SK-N-SH (cell line): Measurements from ENCODE around the gene LSR. TPM values are rescaled to one million over a fixed set of nuclear protein-coding genes. Genes with fewer than 3 reads are reported as not detected.

ENCODE experiments used
- CTCF ChIA-PET: fragments of 300-600, 350-600 bp; formaldehyde crosslinking; extraction: SDS; loops from one replicate; lab custom pipeline; 2021; lab: Yijun Ruan, JAX
- POLR2A ChIA-PET: fragments of 350-600 bp; sonication (Branson Sonifier 250); formaldehyde crosslinking; extraction: SDS; loops from one replicate; lab custom pipeline; 2020; ENCODE audit warnings: antibody characterized with exemption, inconsistent platforms; lab: Yijun Ruan, JAX
- DNase-seq: peaks from one replicate; pipeline ENCODE4 v3.0.0; 2012
- H2AFZ ChIP-seq: fragments of 200-600 bp; sonication (generic); 2 replicates; pipeline ENCODE4 v1.8.1; 2016; ENCODE audit warnings: antibody characterized with exemption, mild to moderate bottlenecking, low read depth
- H3F3A ChIP-seq: fragments of 200-600 bp; sonication (generic); replicated peaks from 2 replicates; pipeline ENCODE3; 2016; ENCODE audit warnings: antibody characterized with exemption, mild to moderate bottlenecking; ENCODE audit not compliant: insufficient read depth
- H3K27ac ChIP-seq, 2 experiments: fragments of 200-500 bp in 1 of 2; fragments of 200-600 bp in 1 of 2; sonication (Bioruptor generic) in 1 of 2; sonication (generic), shearing (Covaris generic) in 1 of 2; 2 replicates each; pipeline versions ENCODE4 v1.5.1 to v1.6.1; 2014 to 2016; ENCODE audit warnings: low read depth in 2 of 2, inconsistent platforms in 1 of 2, low read length in 1 of 2, mild to moderate bottlenecking in 1 of 2, mixed read lengths in 1 of 2
- H3K27me3 ChIP-seq: fragments of 200-600 bp; sonication (generic), shearing (Covaris generic); 2 replicates; pipeline ENCODE4 v1.6.1; 2016; ENCODE audit warnings: mixed run types; ENCODE audit not compliant: insufficient read depth
- H3K36me3 ChIP-seq, 2 experiments: fragments of 200-500 bp in 1 of 2; fragments of 200-600 bp in 1 of 2; sonication (Bioruptor generic) in 1 of 2; sonication (generic) in 1 of 2; replicated peaks in 1 of 2; 2 replicates each; pipeline versions ENCODE3 to v1.5.1; 2014 to 2016; ENCODE audit warnings: low read length in 1 of 2, mild to moderate bottlenecking in 1 of 2; ENCODE audit not compliant: insufficient read depth in 2 of 2, control insufficient read depth in 1 of 2
- H3K4me1 ChIP-seq, 2 experiments: fragments of 200-500 bp in 1 of 2; fragments of 200-600 bp in 1 of 2; sonication (Bioruptor generic) in 1 of 2; sonication (generic), shearing (Covaris generic) in 1 of 2; 2 replicates each; pipeline versions ENCODE4 v1.5.1 to v1.6.1; 2014 to 2016; ENCODE audit warnings: low read depth in 1 of 2, low read length in 1 of 2, mixed run types in 1 of 2; ENCODE audit not compliant: insufficient read depth in 2 of 2, control insufficient read depth in 1 of 2
- H3K4me2 ChIP-seq: fragments of 200-600 bp; sonication (generic), shearing (Covaris generic); 2 replicates; pipeline ENCODE4 v1.6.1; 2017; ENCODE audit warnings: mixed run types
- H3K4me3 ChIP-seq, 2 experiments: fragments of 200-500 bp in 1 of 2; fragments of 200-600 bp in 1 of 2; sonication (Bioruptor generic) in 1 of 2; sonication (generic), shearing (Covaris generic) in 1 of 2; 2 replicates each; pipeline versions ENCODE4 v1.5.1 to v1.8.1; 2014 to 2016; ENCODE audit warnings: low read depth in 2 of 2, inconsistent platforms in 1 of 2, low read length in 1 of 2, mild to moderate bottlenecking in 1 of 2, mixed read lengths in 1 of 2, moderate library complexity in 1 of 2
- H3K79me2 ChIP-seq: fragments of 200-600 bp; sonication (generic); 2 replicates; pipeline ENCODE4 v1.8.1; 2017; ENCODE audit warnings: mild to moderate bottlenecking; ENCODE audit not compliant: insufficient read depth
- H3K9ac ChIP-seq: fragments of 200-600 bp; sonication (generic); 2 replicates; pipeline ENCODE4 v1.6.1; 2017; ENCODE audit warnings: mixed run types
- H3K9me2 ChIP-seq: fragments of 200-600 bp; sonication (generic); 2 replicates; pipeline ENCODE4 v1.6.1; 2017; ENCODE audit warnings: mixed run types
- H3K9me3 ChIP-seq: fragments of 200-600 bp; sonication (generic); 2 replicates; pipeline ENCODE4 v1.6.1; 2017; ENCODE audit warnings: mixed run types, mild to moderate bottlenecking, moderate library complexity
- H4K20me1 ChIP-seq: fragments of 200-600 bp; sonication (generic); 2 replicates; pipeline ENCODE4 v1.6.1; 2017; ENCODE audit warnings: mild to moderate bottlenecking, mixed run types; ENCODE audit not compliant: insufficient read depth
- ELF1 ChIP-seq: IDR thresholded peaks from 2 replicates; pipeline ENCODE4 v1.4.0; 2012
- EZH2phosphoT487 ChIP-seq: fragments of 200-600 bp; sonication (generic); IDR thresholded peaks from 2 replicates; pipeline ENCODE4 v1.6.1; 2017; ENCODE audit warnings: low read depth, mixed run types, mild to moderate bottlenecking, antibody characterized with exemption, moderate library complexity, borderline replicate concordance
- FOXJ3 ChIP-seq: sonication (generic); formaldehyde crosslinking; IDR thresholded peaks from 2 replicates; pipeline ENCODE4 v1.5.1; 2020; ENCODE audit warnings: mild to moderate bottlenecking, missing genetic modification reagents
- FOXM1 ChIP-seq: IDR thresholded peaks from 2 replicates; pipeline ENCODE4 v1.4.0; 2012; ENCODE audit warnings: low read depth, mild to moderate bottlenecking
- GABPA ChIP-seq: IDR thresholded peaks from 2 replicates; pipeline ENCODE4 v1.4.0; 2012; ENCODE audit warnings: low read depth, mild to moderate bottlenecking
- JUND ChIP-seq: IDR thresholded peaks from 2 replicates; pipeline ENCODE4 v1.4.0; 2012
- MEF2A ChIP-seq: IDR thresholded peaks from 2 replicates; pipeline ENCODE4 v1.4.0; 2012; ENCODE audit warnings: low read depth, borderline replicate concordance
- RAD21 ChIP-seq: IDR thresholded peaks from 2 replicates; pipeline ENCODE4 v1.6.1; 2012; ENCODE audit warnings: mild to moderate bottlenecking, low read length
- RFX5 ChIP-seq: IDR thresholded peaks from 2 replicates; pipeline ENCODE4 v1.6.1; 2012; ENCODE audit warnings: mild to moderate bottlenecking, improper control_type of control experiment, low read length
- TCF12 ChIP-seq: IDR thresholded peaks from 2 replicates; pipeline ENCODE4 v1.4.0; 2012
- YY1 ChIP-seq: IDR thresholded peaks from 2 replicates; pipeline ENCODE4 v1.4.0; 2012; ENCODE audit warnings: low read depth, mild to moderate bottlenecking
- WGBS: methylation state at CpG from one replicate; pipeline ENCODE4 v1.1.6; 2017; ENCODE audit warnings: low lambda C conversion rate; 5-methylcytosine and 5-hydroxymethylcytosine counted together
- polyA plus RNA-seq, 3 experiments: library from polyadenylated mRNA; depleted of rRNA; stranded (reverse); fragments of >200 nt; gene quantifications; 2 replicates each; pipeline ENCODE4 v1.2.3, GENCODE V29; 2012
- TF ChIP-seq, protein P1 (sequence below): fragments of 150-350 bp; IDR thresholded peaks from 2 replicates; pipeline ENCODE4 v1.6.1; 2016; ENCODE audit warnings: mild to moderate bottlenecking, low read depth, low read length
- TF ChIP-seq, protein P2 (sequence below): IDR thresholded peaks from 2 replicates; pipeline ENCODE4; 2012
- TF ChIP-seq, protein P3 (sequence below): fragments of 200-600 bp; sonication (generic); IDR thresholded peaks from 2 replicates; pipeline ENCODE4 v1.6.1; 2017; ENCODE audit warnings: antibody characterized with exemption, mild to moderate bottlenecking, moderate library complexity
- TF ChIP-seq, protein P4 (sequence below): IDR thresholded peaks from 2 replicates; pipeline ENCODE4 v1.4.0; 2012; ENCODE audit warnings: low read depth
- TF ChIP-seq, protein P5 (sequence below): IDR thresholded peaks from 2 replicates; pipeline ENCODE4 v1.4.0; 2012; ENCODE audit warnings: low read depth, borderline replicate concordance

The LSR gene
- polyA plus RNA-seq, 1 of the 3 experiments (the other 2 are of a cell fraction) = 0.62 TPM

DNA sequence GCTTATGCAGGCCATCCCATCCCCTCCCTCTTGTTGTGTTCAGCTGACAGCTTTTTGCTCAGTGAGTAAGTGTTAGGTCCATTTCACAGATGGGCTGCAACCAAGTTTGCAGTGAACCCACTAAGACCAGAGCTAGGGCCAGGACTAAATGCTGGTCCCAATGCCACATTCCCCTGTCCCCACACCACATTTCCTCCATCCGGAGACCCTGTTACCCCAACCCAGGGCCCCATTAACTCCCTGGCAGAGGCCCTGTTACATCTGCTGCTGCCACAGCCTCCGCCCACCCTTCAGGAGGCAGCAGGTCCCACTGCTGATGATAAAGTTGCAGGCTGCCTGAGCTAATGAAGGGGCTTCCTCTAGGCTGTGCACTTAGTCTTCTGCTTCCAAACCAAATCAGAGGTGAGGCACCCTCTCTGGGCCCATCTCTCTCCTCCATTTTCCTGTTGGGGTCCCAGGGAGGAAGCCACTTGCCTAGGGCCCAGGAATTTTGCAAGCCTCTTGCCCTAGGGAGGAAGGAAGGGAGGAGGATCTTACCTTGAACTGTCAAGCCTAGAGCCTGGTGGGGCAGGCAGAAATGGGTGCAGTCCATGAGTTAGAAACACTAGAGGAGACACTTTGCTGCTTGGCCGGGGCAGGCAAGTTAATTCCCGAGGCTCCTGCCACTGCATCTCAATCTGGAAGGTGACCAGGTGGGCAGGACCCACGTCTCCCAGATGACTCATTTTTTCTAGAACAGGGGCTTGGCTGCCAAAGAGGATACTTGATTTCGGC, 16.5 kb downstream of the LSR start:
- Histone ChIP-seq H3K36me3 (peaks cover under 1 to 7% of the 10 kb centered on the region in 2 experiments), H3K27ac (no peak overlapping the region), H3K4me3 (no peak overlapping the region), H3F3A (peaks cover 4% of the 10 kb centered on the region), H2AFZ (no peak overlapping the region), H3K9ac (no peak overlapping the region), H3K9me3 (no peaks in the 10 kb centered on the region), H3K79me2 (peaks cover 21% of the 10 kb centered on the region), H3K27me3 (no peaks in the 10 kb centered on the region; the same call in 1 of the 2 replicates), H3K4me2 (no peak overlapping the region), H4K20me1 (no peaks in the 10 kb centered on the region), H3K9me2 (no peaks in the 10 kb centered on the region), H3K4me1 (peaks cover 4 to 24% of the 10 kb centered on the region in 2 experiments; a peak in 1 of 4 replicates)
- POLR2A ChIA-PET = interaction anchor here (1.1 kb wide), 2 partner anchors 9 to 120 kb away, joined by 3 read pairs; no protein-coding TSS in a partner anchor
- CTCF ChIA-PET = interaction anchor here (1.5 to 2.1 kb wide), 4 partner anchors 87 to 230 kb away, joined by 4 to 9 read pairs (median 6); partner anchors contain the start of gene LGI4
- TF ChIP-seq GABPA (no peak), JUND (0 out of 2 replicates have a peak, but pooled peaks have one; percentile 4), FOXM1 (no peak)
- TF ChIP-seq, protein P1, sequence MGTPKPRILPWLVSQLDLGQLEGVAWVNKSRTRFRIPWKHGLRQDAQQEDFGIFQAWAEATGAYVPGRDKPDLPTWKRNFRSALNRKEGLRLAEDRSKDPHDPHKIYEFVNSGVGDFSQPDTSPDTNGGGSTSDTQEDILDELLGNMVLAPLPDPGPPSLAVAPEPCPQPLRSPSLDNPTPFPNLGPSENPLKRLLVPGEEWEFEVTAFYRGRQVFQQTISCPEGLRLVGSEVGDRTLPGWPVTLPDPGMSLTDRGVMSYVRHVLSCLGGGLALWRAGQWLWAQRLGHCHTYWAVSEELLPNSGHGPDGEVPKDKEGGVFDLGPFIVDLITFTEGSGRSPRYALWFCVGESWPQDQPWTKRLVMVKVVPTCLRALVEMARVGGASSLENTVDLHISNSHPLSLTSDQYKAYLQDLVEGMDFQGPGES = no peak
- WGBS = 87% methylated on average over 5 of the region's 6 CpGs
- DNase-seq = no peak

DNA sequence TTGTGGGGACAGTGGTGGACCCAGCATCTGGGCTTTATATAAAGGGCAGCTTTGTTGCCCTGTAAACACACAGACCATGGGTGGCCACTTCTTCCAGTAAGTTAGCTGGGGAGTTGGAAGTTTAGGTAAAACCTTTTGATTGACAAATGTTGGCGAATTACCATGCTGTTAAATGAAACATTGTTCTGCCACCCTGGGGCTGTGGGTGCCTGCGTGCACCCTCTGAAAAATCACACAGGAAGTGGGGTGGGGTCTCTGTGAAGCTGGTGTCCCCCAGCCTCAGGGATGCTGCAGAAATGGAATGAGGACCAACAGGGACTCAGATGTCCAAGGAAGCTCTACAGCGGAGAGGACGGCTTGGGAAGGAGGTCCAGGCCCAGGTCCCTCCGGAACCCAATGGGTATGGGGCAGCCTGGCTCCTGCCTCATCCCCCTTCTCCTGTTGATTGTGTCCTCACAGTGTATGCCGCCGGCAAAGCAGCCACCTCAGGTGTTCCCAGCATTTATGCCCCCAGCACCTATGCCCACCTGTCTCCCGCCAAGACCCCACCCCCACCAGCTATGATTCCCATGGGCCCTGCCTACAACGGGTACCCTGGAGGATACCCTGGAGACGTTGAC, 17.2 kb downstream of the LSR start:
- Histone ChIP-seq H3K27ac (no peak overlapping the region), H3K9ac (no peak overlapping the region), H3K36me3 (peaks cover 8 to 14% of the 10 kb centered on the region in 2 experiments), H4K20me1 (no peaks in the 10 kb centered on the region), H3K79me2 (peaks cover 22% of the 10 kb centered on the region), H3K27me3 (no peaks in the 10 kb centered on the region; the same call in 1 of the 2 replicates), H3K4me2 (no peak overlapping the region), H3K9me2 (no peaks in the 10 kb centered on the region), H3F3A (peaks cover 4% of the 10 kb centered on the region), H2AFZ (no peak overlapping the region), H3K4me3 (no peak overlapping the region), H3K4me1 (peaks cover 4 to 25% of the 10 kb centered on the region in 2 experiments; a peak in 1 of 4 replicates), H3K9me3 (no peaks in the 10 kb centered on the region)
- 93% methylated on average over 10 of the region's 10 CpGs for WGBS
- DNase-seq = no peak
- CTCF ChIA-PET = interaction anchor here (0.6 to 1.8 kb wide), 5 partner anchors 52 to 229 kb away, joined by 3 to 9 read pairs (median 4); partner anchors contain the start of genes FXYD7 and LGI4
- POLR2A ChIA-PET = no interaction called here
- no peak for TF ChIP-seq RAD21
- no peak for TF ChIP-seq FOXM1
- no peak for TF ChIP-seq EZH2phosphoT487
- TF ChIP-seq, protein P2, sequence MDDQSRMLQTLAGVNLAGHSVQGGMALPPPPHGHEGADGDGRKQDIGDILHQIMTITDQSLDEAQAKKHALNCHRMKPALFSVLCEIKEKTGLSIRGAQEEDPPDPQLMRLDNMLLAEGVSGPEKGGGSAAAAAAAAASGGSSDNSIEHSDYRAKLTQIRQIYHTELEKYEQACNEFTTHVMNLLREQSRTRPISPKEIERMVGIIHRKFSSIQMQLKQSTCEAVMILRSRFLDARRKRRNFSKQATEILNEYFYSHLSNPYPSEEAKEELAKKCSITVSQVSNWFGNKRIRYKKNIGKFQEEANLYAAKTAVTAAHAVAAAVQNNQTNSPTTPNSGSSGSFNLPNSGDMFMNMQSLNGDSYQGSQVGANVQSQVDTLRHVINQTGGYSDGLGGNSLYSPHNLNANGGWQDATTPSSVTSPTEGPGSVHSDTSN = no peak
- TF ChIP-seq YY1 = no peak
- TF ChIP-seq FOXJ3 (CRISPR knock-in tag) = no peak
- no peak for TF ChIP-seq ELF1
- TF ChIP-seq, protein P3, sequence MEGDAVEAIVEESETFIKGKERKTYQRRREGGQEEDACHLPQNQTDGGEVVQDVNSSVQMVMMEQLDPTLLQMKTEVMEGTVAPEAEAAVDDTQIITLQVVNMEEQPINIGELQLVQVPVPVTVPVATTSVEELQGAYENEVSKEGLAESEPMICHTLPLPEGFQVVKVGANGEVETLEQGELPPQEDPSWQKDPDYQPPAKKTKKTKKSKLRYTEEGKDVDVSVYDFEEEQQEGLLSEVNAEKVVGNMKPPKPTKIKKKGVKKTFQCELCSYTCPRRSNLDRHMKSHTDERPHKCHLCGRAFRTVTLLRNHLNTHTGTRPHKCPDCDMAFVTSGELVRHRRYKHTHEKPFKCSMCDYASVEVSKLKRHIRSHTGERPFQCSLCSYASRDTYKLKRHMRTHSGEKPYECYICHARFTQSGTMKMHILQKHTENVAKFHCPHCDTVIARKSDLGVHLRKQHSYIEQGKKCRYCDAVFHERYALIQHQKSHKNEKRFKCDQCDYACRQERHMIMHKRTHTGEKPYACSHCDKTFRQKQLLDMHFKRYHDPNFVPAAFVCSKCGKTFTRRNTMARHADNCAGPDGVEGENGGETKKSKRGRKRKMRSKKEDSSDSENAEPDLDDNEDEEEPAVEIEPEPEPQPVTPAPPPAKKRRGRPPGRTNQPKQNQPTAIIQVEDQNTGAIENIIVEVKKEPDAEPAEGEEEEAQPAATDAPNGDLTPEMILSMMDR = no peak
- TF ChIP-seq, protein P4, sequence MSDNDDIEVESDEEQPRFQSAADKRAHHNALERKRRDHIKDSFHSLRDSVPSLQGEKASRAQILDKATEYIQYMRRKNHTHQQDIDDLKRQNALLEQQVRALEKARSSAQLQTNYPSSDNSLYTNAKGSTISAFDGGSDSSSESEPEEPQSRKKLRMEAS = no peak
- no peak for TF ChIP-seq MEF2A
- TF ChIP-seq, protein P5, sequence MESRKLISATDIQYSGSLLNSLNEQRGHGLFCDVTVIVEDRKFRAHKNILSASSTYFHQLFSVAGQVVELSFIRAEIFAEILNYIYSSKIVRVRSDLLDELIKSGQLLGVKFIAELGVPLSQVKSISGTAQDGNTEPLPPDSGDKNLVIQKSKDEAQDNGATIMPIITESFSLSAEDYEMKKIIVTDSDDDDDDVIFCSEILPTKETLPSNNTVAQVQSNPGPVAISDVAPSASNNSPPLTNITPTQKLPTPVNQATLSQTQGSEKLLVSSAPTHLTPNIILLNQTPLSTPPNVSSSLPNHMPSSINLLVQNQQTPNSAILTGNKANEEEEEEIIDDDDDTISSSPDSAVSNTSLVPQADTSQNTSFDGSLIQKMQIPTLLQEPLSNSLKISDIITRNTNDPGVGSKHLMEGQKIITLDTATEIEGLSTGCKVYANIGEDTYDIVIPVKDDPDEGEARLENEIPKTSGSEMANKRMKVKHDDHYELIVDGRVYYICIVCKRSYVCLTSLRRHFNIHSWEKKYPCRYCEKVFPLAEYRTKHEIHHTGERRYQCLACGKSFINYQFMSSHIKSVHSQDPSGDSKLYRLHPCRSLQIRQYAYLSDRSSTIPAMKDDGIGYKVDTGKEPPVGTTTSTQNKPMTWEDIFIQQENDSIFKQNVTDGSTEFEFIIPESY = no peak
- no peak for TF ChIP-seq TCF12
- TF ChIP-seq RFX5 = no peak
